Mucosa of stomach (tissue), 1 donor: ENCODE results near the gene FBXO45.
"Not testable (repeated sequence)": the region's sequence is repeated elsewhere in the genome, so short reads cannot be mapped to it uniquely, and the experiment has no call there.

Experiments
- H3K27me3 ChIP-seq: one replicate; pipeline ENCODE4 v1.7.0; 2013; ENCODE audit warnings: mild to moderate bottlenecking, low read length; ENCODE audit not compliant: control insufficient read depth, insufficient read depth
- H3K36me3 ChIP-seq: one replicate; pipeline ENCODE4 v1.7.0; 2013; ENCODE audit warnings: low read length; ENCODE audit not compliant: control insufficient read depth, insufficient read depth
- H3K4me1 ChIP-seq: one replicate; pipeline ENCODE4 v1.7.0; 2013; ENCODE audit warnings: mild to moderate bottlenecking, low read length; ENCODE audit not compliant: control insufficient read depth, insufficient read depth
- H3K4me3 ChIP-seq: one replicate; pipeline ENCODE4 v1.7.0; 2013; ENCODE audit warnings: low read length
- H3K9ac ChIP-seq: one replicate; pipeline ENCODE4 v1.7.0; 2013; ENCODE audit warnings: mild to moderate bottlenecking, low read length, moderate library complexity
- H3K9me3 ChIP-seq: one replicate; pipeline ENCODE4 v1.7.0; 2013; ENCODE audit warnings: mild to moderate bottlenecking, low read length, moderate library complexity; ENCODE audit not compliant: control insufficient read depth
- donor health status: Pancreatic carcinoma.

Gene FBXO45

DNA sequence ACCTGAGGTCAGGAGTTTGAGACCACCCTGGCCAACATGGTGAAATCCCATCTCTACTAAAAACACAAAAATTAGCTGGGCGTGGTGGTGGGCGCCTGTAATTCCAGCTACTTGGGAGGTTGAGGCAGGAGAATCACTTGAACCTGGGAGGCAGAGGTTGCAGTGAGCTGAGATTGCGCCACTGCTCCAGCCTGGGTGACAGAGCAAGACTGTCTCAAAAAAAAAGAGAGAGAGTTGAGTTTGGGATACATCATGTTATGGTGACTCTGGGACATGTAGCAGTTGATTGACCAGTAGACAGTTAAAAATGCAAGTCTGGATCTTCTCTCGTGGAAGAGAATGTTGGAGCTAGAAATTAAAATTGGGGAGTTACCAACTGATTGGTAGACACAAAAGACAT lies 69.5 kb downstream of the FBXO45 start:
- H3K36me3 ChIP-seq, H3K4me3 ChIP-seq, H3K4me1 ChIP-seq, H3K9me3 ChIP-seq, H3K9ac ChIP-seq: not testable (repeated sequence)
- peaks cover 19% of the 10 kb centered on the region for H3K27me3 ChIP-seq
